GM20000 (cell line): Measurements from ENCODE around the gene ALDH3B2.
"Not testable (repeated sequence)": the region's sequence is repeated elsewhere in the genome, so short reads cannot be mapped to it uniquely, and the experiment has no call there.

ENCODE experiments used
- DNase-seq: peaks from one replicate; pipeline ENCODE4 v3.0.0; 2012; ENCODE audit warnings: low spot score
- TF ChIP-seq, protein P1 (sequence below): IDR thresholded peaks from 2 replicates; pipeline ENCODE4 v1.5.1; 2012; ENCODE audit warnings: mild to moderate bottlenecking, control low read depth; ENCODE audit errors: extremely low read depth, missing control alignments

Gene ALDH3B2

DNA sequence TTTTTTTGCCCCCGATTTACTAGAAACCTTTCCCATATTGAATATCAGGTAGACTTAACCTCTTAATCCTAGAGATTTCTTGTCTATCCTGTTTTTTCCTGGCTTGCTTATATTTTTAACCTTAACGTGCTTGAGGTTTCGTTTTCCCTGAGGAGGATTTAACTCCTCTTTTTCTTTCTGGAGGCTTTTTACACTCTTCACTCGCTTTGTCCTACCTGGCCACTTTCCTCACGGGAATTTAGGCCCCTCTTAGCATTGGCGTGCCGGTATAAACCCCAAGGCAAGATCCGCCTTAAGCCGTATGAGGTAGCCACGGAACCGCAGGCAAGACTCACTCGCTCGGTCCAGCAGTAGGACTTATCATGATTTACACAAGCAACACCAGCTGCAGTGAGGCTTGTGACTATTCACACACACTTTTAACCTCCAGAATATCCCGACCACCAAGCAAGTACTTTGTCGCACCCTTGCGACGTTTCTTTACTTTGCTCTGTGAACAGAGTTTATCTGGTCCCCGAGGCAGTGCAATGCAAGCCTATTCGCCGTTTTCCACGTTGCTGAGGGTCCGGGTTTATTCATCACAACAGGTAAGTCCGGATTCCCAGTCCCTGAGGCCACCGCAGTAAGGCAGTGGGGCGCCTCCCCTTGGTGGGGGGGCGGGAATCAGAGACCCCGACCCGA is 20.6 kb upstream of the ALDH3B2 start:
- TF ChIP-seq, protein P1, sequence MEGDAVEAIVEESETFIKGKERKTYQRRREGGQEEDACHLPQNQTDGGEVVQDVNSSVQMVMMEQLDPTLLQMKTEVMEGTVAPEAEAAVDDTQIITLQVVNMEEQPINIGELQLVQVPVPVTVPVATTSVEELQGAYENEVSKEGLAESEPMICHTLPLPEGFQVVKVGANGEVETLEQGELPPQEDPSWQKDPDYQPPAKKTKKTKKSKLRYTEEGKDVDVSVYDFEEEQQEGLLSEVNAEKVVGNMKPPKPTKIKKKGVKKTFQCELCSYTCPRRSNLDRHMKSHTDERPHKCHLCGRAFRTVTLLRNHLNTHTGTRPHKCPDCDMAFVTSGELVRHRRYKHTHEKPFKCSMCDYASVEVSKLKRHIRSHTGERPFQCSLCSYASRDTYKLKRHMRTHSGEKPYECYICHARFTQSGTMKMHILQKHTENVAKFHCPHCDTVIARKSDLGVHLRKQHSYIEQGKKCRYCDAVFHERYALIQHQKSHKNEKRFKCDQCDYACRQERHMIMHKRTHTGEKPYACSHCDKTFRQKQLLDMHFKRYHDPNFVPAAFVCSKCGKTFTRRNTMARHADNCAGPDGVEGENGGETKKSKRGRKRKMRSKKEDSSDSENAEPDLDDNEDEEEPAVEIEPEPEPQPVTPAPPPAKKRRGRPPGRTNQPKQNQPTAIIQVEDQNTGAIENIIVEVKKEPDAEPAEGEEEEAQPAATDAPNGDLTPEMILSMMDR, result no peak
- no peak for DNase-seq

DNA sequence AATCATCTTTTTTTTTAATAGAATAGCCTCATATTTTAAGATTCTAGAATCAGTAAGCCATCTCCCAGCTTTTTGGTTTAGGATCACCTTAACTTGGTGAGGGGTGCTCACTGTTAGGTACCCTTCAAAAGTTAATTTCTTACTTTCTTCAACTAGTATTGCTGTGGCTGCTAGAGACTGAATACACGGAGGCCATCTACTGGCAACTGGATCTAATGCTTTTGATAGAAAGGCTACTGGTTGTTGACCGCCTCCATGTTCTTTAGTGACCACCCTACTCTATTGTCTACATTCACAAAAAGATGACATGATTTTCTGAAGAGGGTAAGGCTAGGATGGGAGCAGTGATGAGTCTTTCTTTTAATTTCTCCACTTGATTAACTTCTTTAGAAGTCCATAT is 16.7 kb upstream of the ALDH3B2 start:
- TF ChIP-seq, protein P1, result no peak
- DNase-seq, result no peak

DNA sequence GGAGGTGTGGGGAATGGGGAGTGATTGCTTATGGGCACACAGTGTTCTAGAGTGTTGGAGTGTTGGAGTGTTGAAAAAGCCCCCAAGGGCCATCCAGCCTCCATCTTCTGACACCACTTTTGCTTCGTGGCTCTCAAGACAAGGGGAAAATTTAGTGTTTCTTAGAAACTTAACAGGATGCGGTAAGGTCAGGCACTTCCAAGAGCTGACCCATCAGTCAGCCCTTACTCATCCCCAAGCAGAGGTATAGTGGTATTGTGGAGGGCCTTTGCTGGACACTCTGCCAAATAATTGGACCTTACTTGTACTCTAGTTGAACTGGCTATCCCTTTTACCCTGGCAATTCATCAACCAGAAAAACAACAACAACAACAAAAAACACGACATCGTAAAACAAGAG is 14.8 kb upstream of the ALDH3B2 start:
- TF ChIP-seq, protein P1, result no peak
- no peak for DNase-seq

DNA sequence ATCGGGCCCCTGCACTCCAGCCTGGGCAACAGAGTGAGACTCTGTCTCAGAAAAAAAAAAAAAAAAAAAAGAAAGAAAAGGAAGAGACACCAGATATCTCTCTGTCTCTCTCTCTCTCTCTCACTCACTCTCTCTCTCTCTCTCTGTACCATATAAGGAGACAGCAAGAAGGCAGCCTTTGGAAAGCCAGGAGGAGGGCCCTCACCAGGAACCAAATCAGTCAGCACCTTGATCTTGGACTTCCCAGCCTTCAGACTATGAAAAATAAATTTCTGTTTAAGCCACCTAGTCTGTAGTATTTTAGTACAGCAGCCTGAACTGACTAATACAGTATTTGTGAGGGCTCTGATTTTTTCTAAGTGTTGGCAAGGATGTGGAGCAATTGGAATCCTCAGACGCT is 13.6 kb upstream of the ALDH3B2 start:
- TF ChIP-seq, protein P1, result no peak
- DNase-seq, result no peak

DNA sequence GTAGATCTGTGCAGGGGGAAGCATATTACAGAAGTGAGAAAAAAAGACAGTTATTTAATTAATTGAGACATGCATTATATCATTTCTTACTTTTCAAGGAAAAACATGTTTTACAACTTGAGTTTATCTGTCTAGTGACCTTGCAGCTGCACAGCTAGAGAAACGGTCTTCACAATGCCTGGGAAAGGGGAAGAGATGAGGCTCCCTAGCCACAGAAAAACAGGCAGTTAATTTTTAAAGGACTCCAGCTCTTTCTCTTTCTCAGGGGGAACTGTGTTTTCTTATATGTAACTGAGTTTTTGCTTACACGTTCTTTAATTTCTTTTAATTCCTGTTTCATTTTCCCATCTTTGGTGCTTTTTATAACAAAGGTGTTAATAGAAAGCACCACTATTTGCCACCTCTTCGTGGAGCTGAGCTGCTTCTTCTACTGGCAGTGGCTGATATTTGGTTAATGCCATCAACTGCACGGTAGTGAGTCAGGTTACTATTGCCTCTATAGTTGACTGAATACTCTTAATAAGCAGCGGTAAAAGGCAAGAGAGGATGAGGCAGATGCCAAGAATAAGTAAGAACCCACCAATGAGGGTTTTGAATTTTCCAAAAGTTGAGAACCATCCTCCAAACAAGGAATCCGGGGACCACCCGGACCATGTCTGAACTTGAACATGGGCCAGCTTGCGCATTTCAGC is 11.4 kb upstream of the ALDH3B2 start:
- not testable (repeated sequence) for DNase-seq

DNA sequence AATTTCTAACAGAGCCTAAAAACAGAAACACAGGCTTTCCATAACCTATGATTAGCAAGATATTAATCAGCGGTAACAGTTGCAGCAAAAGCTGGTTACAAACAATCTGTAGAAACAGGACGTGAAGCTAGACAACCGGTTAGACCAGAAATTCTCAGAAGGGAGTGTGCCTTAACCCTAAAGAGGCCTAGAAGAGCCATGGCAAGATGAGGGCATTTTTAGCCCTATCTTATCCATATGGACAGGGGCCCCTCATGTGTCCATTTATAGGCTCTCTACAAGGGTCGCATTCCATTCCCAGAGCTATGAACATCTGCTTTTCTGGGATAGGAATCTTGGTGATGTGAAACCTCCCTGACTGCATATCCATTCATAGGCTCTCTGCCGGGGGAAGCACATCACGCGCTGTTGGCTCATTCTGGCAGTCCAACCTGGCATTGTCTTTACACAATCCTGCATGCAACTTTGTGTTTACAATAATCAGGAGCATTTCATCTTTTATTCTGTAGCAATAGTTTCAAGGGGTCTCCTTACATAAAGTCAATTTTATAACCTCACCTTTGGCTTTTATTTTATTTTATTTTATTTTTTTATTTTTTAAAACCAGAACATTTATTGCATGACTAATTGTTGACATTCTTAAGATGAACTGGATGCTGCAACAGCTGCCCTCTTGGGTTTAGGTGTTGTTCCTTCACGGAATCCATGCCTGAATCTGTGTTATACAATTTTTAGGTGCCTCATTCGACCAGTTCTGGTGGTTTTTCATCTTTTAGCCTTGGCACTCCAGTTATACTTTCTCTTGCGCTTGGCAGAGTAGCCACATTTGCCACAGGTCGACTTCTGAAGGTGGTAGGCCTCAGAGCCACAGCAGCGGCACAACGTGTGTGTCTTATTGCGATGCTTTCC is 8.0 kb upstream of the ALDH3B2 start:
- not testable (repeated sequence) for DNase-seq

DNA sequence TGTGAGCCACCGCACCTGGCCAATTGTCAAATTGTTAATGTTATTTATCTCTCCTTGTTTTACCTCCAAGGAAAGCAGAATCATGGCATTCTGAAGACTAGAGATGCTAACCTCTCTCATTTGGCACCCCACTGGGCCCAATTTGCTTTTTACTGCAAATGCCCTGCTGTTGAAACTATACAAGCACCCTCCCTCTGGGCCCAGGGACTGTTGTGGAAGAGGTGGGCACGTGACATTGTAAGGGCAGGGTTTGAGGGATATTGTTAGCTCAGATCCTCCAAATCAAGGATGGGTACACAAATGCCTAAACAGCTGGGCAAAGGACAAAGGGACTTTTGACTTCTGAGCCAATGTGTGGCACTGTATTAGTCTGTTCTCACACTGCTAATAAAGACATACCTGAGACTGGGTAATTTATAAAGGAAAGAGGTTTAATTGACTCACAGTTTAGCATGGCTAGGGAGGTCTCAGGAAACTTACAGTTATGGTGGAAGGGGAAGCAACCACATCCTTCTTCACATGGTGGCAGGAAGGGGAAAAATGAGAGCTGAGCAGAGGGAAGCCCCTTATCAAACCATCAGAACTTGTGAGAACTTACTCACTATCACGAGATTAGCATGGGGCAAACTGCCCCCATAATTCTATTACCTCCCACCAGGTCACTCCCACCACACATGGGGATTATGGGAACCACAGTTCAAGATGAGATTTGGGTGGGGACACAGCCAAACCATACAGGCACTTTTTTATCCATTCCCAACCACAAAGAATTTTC is 6.5 kb upstream of the ALDH3B2 start:
- TF ChIP-seq, protein P1, result no peak
- no peak for DNase-seq
